Peyer's patch (tissue), 4 donors: Measurements from ENCODE around the gene RASGRP3. TPM values are rescaled to one million over a fixed set of nuclear protein-coding genes. Genes with fewer than 3 reads are reported as not detected.

Experiments used
- DNase-seq, 3 donors: peaks; one replicate each; pipeline ENCODE4 v3.0.0-alpha.2; 2017 to 2019
- H3K27ac ChIP-seq, 4 donors: fragments of 200-600 bp; sonication (generic); one replicate each; pipeline ENCODE4 v1.5.1; 2016 to 2019
- H3K27me3 ChIP-seq, 2 donors: fragments of 200-600 bp; sonication (generic); one replicate each; pipeline ENCODE4 v1.5.1; 2019
- H3K36me3 ChIP-seq, 3 donors: fragments of 200-600 bp; sonication (generic); one replicate each; pipeline ENCODE4 v1.5.1; 2016 to 2019
- H3K4me1 ChIP-seq, 4 donors: fragments of 200-600 bp; sonication (generic); one replicate each; pipeline ENCODE4 v1.5.1; 2016 to 2019
- H3K4me3 ChIP-seq, 4 donors: fragments of 200-600 bp; sonication (generic); 1 replicate in 3 of 4; 2 replicates in 1 of 4; pipeline ENCODE4 v1.5.1; 2016 to 2019; ENCODE audit warnings: mild to moderate bottlenecking in 1 of 4
- H3K9me3 ChIP-seq, 4 donors: fragments of 200-600 bp; sonication (generic); one replicate each; pipeline ENCODE4 v1.5.1; 2016 to 2019; ENCODE audit warnings: mild to moderate bottlenecking in 1 of 4
- POLR2A ChIP-seq, 2 donors: fragments of 450-650 bp; IDR thresholded peaks; one replicate each; pipeline ENCODE4 v1.5.1; 2017; ENCODE audit warnings: antibody characterized with exemption in 2 of 2, mild to moderate bottlenecking in 2 of 2, moderate library complexity in 2 of 2
- total RNA-seq, 4 donors: library from RNA; depleted of rRNA; stranded (reverse); fragments of >200 nt; gene quantifications; one replicate each; pipeline ENCODE4 v1.1.0, GENCODE V29; 2016
- TF ChIP-seq, protein P1 (sequence below), 6 experiments: fragments of 450-650 bp in 4 of 6; fragments of 200-600 bp in 2 of 6; sonication (generic) in 1 of 6; IDR thresholded peaks; one replicate each; pipeline ENCODE4 v1.5.1; 2017 to 2019; ENCODE audit warnings: antibody characterized with exemption in 6 of 6, mild to moderate bottlenecking in 3 of 6, moderate library complexity in 1 of 6

The RASGRP3 gene
- total RNA-seq, 4 donors from 2014 or later: 1.9 to 66.8 (median 12.3) TPM

DNA sequence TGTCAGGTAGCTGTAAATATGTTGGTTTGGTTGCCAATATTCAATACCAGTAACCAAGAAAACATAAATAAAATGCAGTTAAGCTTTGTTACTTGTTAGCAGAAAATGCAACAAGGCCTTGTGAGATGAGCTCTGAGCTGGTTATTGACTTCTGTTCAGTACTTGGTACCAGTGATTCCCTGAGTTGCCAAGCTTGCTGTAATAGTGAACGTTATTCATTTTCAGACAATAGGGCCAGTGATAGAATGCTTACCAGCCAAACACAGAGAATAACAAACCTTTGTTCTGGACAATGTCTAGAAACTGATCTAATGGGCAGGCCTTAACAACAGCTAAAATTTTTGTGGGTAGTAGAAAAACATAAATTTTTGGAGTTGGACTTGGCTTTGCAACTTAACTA, 29.5 kb downstream of the RASGRP3 start:
- H3K36me3 ChIP-seq: no peaks in the 10 kb centered on the region
- no peak for DNase-seq
- no peak overlapping the region for H3K4me3 ChIP-seq
- no peak for TF ChIP-seq POLR2A (IDR thresholded peaks at IDR 0.05)
- TF ChIP-seq, protein P1, sequence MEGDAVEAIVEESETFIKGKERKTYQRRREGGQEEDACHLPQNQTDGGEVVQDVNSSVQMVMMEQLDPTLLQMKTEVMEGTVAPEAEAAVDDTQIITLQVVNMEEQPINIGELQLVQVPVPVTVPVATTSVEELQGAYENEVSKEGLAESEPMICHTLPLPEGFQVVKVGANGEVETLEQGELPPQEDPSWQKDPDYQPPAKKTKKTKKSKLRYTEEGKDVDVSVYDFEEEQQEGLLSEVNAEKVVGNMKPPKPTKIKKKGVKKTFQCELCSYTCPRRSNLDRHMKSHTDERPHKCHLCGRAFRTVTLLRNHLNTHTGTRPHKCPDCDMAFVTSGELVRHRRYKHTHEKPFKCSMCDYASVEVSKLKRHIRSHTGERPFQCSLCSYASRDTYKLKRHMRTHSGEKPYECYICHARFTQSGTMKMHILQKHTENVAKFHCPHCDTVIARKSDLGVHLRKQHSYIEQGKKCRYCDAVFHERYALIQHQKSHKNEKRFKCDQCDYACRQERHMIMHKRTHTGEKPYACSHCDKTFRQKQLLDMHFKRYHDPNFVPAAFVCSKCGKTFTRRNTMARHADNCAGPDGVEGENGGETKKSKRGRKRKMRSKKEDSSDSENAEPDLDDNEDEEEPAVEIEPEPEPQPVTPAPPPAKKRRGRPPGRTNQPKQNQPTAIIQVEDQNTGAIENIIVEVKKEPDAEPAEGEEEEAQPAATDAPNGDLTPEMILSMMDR (IDR thresholded peaks at IDR 0.05): no peak
- no peaks in the 10 kb centered on the region for H3K27me3 ChIP-seq
- no peak overlapping the region for H3K27ac ChIP-seq
- no peaks in the 10 kb centered on the region for H3K9me3 ChIP-seq
- H3K4me1 ChIP-seq: no peaks in the 10 kb centered on the region

DNA sequence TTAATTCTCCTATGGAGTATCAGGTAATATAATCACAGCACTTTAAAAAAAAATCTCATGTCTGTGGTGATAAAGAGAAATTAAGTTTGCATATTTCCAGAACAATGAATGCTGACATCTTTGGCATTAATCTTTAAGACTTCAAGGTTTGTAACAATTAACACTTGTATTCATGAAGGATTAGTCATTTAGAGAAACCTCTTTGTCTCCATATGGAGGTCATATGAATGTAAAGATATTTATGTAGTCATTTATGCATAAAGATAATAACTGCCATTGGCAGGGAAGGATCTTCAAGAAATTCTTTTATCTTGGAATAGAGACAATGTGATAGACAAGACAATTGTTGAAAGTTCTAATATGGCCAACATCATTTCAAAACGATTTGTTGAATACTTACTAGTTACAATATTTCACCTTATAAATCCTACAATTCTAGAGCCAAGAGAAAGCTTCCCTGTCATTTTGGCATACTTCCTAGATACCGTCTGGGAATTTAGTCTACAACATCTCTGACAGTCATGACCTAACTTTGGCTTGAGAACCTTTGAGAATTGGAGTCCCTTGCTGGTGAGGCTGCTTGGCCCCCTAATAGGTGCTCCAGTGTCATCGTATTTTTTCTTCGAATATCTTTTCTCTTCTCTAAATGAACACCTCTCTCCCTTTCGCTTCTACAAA, 33.6 kb downstream of the RASGRP3 start:
- Histone ChIP-seq H3K27me3 (no peaks in the 10 kb centered on the region), H3K36me3 (no peaks in the 10 kb centered on the region), H3K4me1 (no peaks in the 10 kb centered on the region), H3K9me3 (no peaks in the 10 kb centered on the region), H3K27ac (no peak overlapping the region), H3K4me3 (no peak overlapping the region)
- no peak for TF ChIP-seq POLR2A (IDR thresholded peaks at IDR 0.05)
- TF ChIP-seq, protein P1 (IDR thresholded peaks at IDR 0.05): no peak
- no peak for DNase-seq

DNA sequence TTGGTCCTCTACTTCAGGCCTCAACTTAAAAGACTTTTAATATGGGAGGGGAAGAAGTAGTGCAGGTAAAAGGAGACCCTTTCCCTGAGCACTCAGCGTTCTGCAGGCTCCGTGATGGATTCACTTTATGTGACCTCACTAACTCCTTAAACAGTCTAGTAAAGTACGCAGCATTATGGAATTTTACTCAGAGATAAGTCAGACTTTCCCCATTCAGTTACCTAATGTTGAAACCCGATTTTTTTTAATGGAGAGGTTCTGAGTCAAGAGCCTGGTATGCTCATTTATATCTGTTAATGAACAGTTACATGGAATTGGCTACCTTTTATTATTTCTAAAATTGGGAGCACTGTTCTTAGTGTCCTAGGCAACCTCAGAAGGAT, 34.1 kb downstream of the RASGRP3 start:
- Histone ChIP-seq H3K27me3 (no peaks in the 10 kb centered on the region), H3K9me3 (no peaks in the 10 kb centered on the region), H3K36me3 (no peaks in the 10 kb centered on the region), H3K4me3 (no peak overlapping the region), H3K27ac (no peak overlapping the region), H3K4me1 (no peaks in the 10 kb centered on the region)
- TF ChIP-seq, protein P1 (IDR thresholded peaks at IDR 0.05): no peak
- TF ChIP-seq POLR2A (IDR thresholded peaks at IDR 0.05): no peak
- no peak for DNase-seq

DNA sequence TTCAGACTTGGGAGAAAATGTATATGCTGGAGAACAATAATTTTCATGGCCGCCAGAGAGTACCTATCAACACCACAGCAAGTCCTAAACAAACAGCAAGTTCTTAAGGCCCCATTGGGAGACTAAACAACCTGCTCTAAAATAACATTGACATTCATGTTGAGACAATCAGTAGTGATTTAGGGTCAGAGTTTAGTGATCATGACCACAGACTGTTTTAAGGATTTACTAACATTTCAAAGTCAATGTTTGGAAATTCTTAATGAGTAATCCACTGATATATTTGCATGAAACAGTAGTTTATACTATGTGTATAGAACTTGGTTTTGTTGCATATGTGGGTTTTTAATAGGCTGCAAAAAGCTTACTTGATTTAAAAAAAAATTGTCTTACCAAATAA, 34.7 kb downstream of the RASGRP3 start:
- Histone ChIP-seq H3K27me3 (no peaks in the 10 kb centered on the region), H3K4me3 (no peak overlapping the region), H3K9me3 (no peaks in the 10 kb centered on the region), H3K27ac (no peak overlapping the region), H3K4me1 (no peaks in the 10 kb centered on the region), H3K36me3 (no peaks in the 10 kb centered on the region)
- DNase-seq: no peak
- no peak for TF ChIP-seq POLR2A (IDR thresholded peaks at IDR 0.05)
- TF ChIP-seq, protein P1 (IDR thresholded peaks at IDR 0.05): no peak

DNA sequence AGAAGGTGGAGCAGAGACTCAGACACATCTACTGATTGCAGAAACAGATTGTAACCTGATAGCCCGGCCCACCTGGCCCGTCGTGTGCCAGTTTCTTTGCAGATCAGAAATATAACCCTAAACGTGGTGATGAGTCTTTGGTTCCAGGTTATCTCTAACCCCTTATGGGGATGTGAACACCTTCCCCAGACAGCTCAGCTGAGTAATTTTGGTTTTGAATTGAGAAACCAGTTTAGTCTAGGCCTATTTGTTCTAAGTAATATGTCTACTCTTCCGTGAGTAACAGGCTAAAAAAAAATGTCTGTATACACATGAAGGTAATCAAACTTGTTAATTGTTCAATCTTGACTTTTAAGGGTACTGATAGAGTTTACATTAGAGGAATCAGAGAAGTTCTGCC, 35.7 kb downstream of the RASGRP3 start:
- Histone ChIP-seq H3K27ac (no peak overlapping the region), H3K4me1 (no peaks in the 10 kb centered on the region), H3K36me3 (no peaks in the 10 kb centered on the region), H3K9me3 (no peaks in the 10 kb centered on the region), H3K4me3 (no peak overlapping the region), H3K27me3 (no peaks in the 10 kb centered on the region)
- no peak for DNase-seq
- TF ChIP-seq, protein P1 (IDR thresholded peaks at IDR 0.05): no peak
- TF ChIP-seq POLR2A (IDR thresholded peaks at IDR 0.05): no peak

DNA sequence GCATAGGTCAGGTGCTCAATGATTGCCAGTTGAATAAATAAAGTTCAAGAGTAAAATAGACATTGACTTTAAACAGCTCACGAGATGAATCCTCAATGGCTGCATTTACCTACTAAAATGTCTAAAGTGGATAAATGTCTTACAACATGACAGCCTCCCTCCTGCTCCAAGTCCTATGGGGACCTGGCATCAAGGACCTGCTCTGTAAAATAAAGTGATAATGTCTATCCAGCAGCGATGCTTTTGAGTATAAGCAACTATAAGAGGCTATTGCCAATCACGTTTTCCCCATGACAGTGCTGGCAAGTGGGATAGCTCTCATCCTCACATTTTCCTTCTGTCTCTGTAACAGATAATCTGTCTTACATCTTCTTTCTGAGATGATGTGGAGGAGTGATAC, 37.0 kb downstream of the RASGRP3 start:
- Histone ChIP-seq H3K4me3 (no peak overlapping the region), H3K36me3 (no peaks in the 10 kb centered on the region), H3K27me3 (no peaks in the 10 kb centered on the region), H3K27ac (no peak overlapping the region), H3K4me1 (no peaks in the 10 kb centered on the region), H3K9me3 (no peaks in the 10 kb centered on the region)
- no peak for DNase-seq
- TF ChIP-seq POLR2A (IDR thresholded peaks at IDR 0.05): no peak
- TF ChIP-seq, protein P1 (IDR thresholded peaks at IDR 0.05): no peak
